KG1 (cell line): ENCODE results near the gene TAF1D.

Experiments
- DNase-seq: peaks from one replicate; lab custom pipeline; 2025; lab: John Stamatoyannopoulos, UW

TAF1D gene

GRCh38 chr11:93720522-93720921 lies 20.8 kb downstream of the TAF1D start:
- no peak for DNase-seq

DNA sequence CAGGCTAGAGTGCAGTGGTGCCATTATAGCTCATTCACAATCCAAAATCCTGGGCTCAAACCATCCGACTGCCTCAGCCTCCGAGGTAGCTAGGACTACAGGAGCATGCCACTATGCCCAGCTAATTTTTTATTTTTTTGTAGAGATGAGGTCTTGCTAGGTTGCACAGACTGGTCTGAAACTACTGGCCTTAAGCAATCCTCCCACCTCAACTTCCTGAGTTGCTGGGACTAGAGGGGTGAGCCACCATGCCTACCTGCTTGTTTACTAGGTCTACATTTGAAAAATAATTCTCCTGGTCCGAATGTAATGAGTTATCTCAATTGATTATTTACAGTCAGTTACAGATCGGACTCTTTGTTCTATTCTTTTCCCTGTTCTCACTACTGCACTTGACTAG lies 22.0 kb downstream of the TAF1D start:
- no peak for DNase-seq

- DNase-seq = peak; percentile 43
Measured at GRCh38 chr11:93718057-93718563, 23.2 kb downstream of the TAF1D start.

DNA sequence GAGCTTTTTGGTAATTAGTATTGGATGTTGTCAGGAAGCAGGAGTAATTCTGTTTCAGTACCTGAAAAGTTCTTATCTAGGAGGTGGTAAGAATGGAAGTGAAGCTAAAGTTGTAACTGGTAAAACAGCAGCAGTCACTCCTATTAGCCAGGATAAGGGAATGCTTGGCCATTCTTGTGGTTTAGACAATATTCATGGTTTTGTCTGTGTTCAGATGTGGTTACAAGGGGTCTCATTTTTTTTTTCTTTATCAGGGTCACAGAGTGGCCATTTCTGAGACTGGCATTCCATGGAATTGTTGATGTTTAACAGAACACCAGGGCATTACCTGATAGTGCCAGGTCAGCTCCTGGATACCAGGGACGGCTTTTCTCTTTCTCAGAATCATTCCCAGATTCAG lies 23.8 kb downstream of the TAF1D start:
- no peak for DNase-seq

- no peak for DNase-seq
Measured at GRCh38 chr11:93715797-93716396, 25.4 kb downstream of the TAF1D start.

GRCh38 chr11:93712678-93713077 lies 28.6 kb downstream of the TAF1D start:
- no peak for DNase-seq

- no peak for DNase-seq
Measured at GRCh38 chr11:93710239-93710638, 31.1 kb downstream of the TAF1D start.

- no peak for DNase-seq
Measured at GRCh38 chr11:93704237-93704636, 37.1 kb downstream of the TAF1D start.

DNA sequence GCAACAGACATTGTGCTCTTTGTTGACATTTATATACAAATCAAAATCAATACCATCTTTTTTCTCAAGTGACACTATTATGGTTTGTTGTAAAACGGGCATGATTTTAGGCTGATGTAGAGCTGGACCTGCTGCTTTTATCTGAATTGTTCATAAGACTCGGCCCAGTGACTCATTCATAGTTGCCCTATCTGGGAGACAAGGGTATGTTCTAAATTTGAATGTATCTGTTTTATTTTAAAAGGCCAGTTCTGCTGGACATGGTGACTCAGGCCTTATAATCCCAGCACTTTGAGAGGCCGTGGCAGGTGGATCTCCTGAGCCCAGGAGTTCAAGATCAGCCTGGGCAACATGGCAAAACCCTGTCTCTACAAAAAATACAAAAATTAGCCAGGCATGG lies 40.5 kb downstream of the TAF1D start:
- no peak for DNase-seq

DNA sequence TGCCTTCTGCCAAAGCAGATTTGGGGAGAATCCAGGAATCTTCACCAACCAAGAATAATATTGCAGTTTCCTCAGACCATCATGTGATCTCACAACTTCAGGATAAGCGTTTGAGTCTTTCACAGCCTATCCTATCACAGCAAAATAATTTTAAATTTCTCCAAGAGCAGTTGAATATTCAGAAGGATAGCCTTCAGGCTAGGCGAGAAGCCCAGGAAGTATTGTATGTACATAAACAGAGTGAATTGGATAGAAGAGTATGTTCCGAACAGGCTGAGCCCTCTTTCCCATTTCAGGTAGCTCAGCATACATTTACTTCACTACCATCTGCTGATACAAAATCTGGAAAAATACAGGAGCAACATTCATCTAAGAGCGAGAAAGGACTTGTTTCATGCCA lies 43.7 kb downstream of the TAF1D start:
- no peak for DNase-seq

GRCh38 chr11:93694557-93694956 lies 46.7 kb downstream of the TAF1D start:
- DNase-seq = no peak

DNA sequence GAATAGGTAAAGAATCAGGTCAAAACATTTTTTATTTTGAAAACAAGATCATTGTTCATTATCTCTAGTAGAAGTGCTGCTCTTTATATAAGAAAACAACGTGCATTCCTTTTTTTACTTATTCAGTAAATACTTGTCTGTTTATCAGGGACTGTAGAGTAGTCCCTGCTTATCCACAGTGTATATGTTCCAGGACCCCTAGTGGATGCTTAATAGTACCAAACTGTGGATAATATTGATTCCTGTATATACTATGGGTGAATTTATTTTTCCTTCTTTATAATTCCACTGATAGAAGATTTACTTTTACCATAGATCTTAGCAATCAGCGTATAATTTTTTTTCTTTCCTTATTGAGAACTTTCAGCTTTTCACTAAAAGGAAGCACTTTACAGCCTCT lies 47.2 kb downstream of the TAF1D start:
- DNase-seq = no peak

DNA sequence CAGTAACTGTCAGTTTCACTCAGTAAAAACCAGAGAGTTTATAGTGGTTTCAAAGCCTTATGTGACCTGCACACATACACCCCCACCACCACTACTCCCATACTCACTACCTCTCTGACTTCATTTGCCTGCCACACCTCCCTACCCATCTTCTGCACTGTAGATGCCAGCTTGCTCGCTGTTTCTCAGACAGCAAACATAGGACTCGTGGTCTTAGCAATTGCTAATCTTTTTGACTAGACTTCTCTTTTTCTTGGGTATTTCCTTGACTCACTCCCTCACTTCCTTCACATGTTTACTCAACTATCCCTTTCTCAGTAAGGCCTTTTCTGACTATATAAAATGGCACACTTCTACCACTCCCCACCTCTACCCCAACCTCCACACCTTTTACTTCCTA lies 52.1 kb downstream of the TAF1D start:
- no peak for DNase-seq

GRCh38 chr11:93686812-93687211 lies 54.5 kb downstream of the TAF1D start:
- no peak for DNase-seq

- no peak for DNase-seq
Measured at GRCh38 chr11:93686226-93686625, 55.1 kb downstream of the TAF1D start.
